HFF-Myc (cell line): ENCODE data around the gene GDF9.

ENCODE experiments used
- DNase-seq: peaks from one replicate; pipeline ENCODE4 v3.0.0-alpha.2; 2011; ENCODE audit warnings: low read depth; ENCODE audit errors: extremely low read depth
- H3K4me3 ChIP-seq: replicated peaks from 2 replicates; pipeline ENCODE4 v1.5.1; 2011; ENCODE audit warnings: low read depth, mild to moderate bottlenecking, control low read depth, low read length
- TF ChIP-seq, protein P1 (sequence below): IDR thresholded peaks from 2 replicates; pipeline ENCODE4 v1.5.1; 2012; ENCODE audit warnings: mild to moderate bottlenecking, low read depth, low read length, control low read depth; ENCODE audit errors: missing control alignments

GDF9 gene

DNA sequence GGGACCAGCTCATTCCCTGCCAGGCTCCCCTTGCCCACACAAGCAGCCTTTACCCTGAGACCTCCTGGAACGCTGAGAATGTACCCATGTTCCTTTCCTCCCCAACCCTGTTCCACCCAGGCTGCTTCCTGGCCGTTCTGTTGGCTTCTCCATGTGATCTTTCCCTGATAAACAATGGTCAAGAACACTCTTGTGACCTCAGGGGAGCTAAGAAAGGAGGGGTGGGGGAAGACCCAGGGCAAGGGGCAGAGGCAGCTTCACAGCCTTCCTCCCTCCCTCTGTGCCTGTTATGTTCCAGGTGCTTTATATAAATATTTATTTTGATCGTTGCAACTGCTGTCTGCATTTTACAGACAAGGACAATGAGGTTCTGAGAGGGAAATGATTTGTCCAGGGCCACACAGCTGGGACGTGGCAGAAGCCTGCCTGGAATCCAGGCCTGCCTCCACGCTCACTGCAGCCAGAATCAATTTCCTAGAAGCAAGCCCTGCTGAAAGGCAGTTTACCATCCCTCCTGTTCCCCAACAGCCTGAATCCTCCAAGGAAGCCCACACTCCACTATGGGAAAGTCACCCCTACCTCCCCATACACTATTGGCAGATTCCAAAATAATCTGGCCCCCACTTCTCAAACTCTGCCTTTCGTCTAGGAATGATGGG, 39.7 kb downstream of the GDF9 start:
- TF ChIP-seq, protein P1, sequence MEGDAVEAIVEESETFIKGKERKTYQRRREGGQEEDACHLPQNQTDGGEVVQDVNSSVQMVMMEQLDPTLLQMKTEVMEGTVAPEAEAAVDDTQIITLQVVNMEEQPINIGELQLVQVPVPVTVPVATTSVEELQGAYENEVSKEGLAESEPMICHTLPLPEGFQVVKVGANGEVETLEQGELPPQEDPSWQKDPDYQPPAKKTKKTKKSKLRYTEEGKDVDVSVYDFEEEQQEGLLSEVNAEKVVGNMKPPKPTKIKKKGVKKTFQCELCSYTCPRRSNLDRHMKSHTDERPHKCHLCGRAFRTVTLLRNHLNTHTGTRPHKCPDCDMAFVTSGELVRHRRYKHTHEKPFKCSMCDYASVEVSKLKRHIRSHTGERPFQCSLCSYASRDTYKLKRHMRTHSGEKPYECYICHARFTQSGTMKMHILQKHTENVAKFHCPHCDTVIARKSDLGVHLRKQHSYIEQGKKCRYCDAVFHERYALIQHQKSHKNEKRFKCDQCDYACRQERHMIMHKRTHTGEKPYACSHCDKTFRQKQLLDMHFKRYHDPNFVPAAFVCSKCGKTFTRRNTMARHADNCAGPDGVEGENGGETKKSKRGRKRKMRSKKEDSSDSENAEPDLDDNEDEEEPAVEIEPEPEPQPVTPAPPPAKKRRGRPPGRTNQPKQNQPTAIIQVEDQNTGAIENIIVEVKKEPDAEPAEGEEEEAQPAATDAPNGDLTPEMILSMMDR = no peak
- no peak overlapping the region for H3K4me3 ChIP-seq
- no peak for DNase-seq

DNA sequence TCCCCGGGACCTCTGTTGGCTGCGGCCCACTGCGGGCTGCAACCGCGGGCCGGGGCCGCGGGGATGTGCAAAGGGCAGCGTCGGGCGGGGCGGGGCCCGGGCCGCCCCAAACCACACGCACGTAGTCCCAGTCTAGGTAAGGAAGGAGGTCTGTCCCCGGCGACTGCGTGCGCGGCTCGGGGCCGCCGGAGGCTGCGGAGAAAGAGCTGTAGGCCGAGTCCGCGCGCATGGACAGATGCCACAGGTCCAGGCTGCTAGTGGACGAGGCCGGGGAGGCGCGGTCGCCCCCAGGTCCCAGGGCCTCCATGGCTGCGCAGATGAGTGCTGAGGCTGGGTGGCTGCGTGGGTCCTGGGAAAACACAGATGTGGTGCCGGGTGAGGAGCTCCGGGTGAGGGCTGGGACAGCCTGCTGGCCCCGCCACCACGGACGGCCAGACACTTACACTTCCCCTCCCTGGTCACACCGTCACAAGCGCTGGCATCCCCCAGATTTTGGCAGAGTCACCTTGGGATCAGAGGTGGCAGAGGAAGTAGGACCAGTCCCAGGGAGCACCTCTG, 40.4 kb downstream of the GDF9 start:
- DNase-seq = no peak
- TF ChIP-seq, protein P1 = no peak
- no peak overlapping the region for H3K4me3 ChIP-seq

DNA sequence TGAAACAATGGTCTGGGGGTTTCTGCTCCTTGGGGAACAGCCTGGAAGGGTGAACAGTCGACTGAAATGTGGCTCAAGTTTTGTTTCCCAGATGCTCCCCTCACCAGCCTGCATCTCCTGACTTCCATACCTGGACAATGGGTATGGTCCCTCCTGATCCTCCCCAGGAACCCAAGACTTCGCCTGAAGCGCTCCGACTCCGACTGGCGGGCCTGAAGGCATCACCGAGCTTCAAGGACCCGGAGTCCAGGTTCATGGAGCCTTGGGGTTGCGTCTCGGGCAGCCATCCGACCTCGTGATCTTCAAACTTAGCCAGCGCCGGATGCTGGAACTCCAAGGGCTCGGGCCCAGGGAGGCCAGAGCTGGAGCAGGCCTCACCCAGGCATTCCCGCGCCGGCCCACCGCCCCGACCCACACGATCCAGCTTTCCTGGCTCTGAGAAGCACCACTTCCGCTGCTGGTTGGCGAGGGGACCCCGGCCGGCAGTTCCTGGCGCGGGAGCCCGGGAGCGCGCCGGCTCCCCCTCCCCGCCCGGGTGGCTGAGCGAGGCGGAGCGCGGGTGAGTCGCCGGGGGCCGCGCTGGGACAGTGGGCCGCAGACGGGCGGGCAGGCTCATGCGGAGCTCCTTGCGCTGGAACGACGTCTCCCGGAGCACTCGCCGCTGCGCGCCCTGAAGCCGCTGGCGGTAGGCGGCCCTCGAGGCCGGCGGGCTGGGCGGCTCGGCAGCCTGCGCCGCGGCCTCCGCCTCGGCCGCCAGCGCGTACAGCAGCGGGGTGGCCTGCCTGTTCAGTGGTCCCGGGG, 41.0 kb downstream of the GDF9 start:
- no peak overlapping the region for H3K4me3 ChIP-seq
- TF ChIP-seq, protein P1 = no peak
- no peak for DNase-seq

DNA sequence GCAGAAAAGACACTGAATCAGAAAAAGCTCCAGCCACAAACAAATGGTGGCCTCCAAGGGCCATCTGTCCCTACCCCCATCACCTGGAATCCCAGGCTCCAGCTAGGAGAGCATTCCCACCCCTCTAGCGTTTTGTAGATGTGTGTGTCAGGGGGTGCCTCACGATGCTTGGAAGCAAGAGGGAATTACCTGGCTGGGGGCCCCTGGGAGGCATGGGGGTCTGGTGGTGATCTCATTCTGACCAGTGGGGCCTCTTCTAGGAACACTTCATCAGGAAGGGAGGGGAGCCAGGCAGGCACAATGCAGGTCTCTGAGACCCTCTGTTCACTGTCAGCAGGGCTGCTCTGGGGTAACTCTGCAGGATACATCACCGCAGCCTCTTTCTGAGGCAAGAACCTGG, 41.8 kb downstream of the GDF9 start:
- DNase-seq = no peak
- no peak overlapping the region for H3K4me3 ChIP-seq
- TF ChIP-seq, protein P1 = no peak

DNA sequence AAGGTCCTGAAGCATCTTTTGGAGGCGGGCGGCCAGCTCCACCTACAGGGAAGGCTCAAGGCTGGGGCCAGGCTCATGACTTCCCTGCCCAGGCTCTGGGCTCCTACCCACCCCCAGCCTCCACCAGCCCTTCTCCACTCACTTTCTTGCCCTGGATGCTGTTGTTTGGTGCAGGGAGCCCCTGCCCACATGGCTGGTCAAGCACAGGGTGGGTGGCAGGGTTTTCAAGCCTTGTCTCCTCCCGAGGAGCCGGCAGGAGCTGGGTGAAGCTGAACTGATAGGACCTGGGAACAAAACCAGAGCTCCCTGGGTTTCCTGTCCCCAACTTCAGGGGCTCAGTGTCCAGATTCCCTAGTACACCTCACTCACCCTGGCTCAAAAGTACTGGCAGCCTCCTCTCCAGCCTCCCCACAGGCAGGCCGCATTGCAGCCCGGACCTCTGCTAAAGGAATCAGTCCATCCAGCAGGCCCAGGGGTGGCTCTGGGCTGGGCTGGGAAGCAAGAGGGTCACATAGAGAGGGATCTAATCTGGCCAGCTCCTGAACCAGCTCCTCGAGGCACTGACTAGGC, 42.7 kb downstream of the GDF9 start:
- no peak overlapping the region for H3K4me3 ChIP-seq
- no peak for DNase-seq
- TF ChIP-seq, protein P1 = no peak

DNA sequence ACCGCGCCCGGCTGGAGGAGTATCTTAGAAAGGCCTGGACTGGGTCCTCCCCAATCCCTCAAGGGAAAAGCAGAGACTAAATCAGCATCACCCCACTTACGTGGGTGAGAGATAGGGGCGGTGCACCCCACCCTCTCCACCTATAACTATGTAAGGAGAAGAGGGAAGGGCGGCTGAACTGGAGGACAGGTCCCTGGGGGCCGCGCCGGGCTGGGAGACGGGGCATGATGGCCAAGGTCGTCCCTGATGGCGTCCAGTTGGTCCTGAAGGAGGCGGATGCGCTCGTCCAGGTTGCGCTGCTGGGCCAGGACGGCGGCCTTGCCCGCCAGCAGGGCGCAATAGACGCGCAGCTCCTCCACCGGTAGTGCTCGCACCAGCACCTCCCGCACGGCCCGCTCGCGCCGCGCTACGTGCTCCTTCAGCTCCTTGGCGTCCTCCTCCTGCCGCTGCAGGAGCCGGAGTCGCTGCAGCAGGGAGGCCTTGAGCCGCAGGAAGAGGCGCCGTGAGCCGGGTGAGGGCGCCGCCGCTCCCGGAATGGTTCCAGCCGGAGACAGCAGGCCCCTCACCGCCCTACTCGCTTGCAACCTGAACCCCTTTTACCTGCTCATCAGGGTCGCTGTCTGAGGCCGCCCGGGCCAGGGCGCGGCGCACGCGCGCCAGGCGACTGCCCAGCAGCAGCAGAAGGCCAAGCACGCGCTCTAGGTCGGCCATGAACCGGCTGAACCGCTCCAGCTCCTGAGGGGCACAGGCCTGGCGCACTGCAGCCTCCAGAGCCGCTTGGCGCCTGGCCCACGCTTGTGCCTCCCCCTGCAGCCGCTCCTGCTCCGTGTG, 43.4 kb downstream of the GDF9 start:
- no peak for DNase-seq
- TF ChIP-seq, protein P1 = no peak
- H3K4me3 ChIP-seq = no peak overlapping the region
